Ishikawa (cell line): ENCODE measurements around the gene CD84.

Source experiments
- CEBPB ChIP-seq: IDR thresholded peaks from 2 replicates; pipeline ENCODE4 v1.6.1; 2012
- EGR1 ChIP-seq: IDR thresholded peaks from 2 replicates; pipeline ENCODE4 v1.6.1; 2012
- EP300 ChIP-seq: IDR thresholded peaks from 2 replicates; pipeline ENCODE4 v1.6.1; 2012; ENCODE audit warnings: borderline replicate concordance
- NFIC ChIP-seq: IDR thresholded peaks from 2 replicates; pipeline ENCODE4 v1.6.1; 2012
- RAD21 ChIP-seq: IDR thresholded peaks from 2 replicates; pipeline ENCODE4 v1.6.1; 2012; ENCODE audit warnings: low read depth
- TAF1 ChIP-seq: IDR thresholded peaks from 2 replicates; pipeline ENCODE4 v1.6.1; 2012; ENCODE audit warnings: low read depth, mild to moderate bottlenecking
- TCF12 ChIP-seq: IDR thresholded peaks from 2 replicates; pipeline ENCODE4 v1.6.1; 2012; ENCODE audit warnings: low read depth
- YY1 ChIP-seq: IDR thresholded peaks from 2 replicates; pipeline ENCODE4 v1.6.1; 2012; ENCODE audit warnings: low read depth
- ZBTB7A ChIP-seq: IDR thresholded peaks from 2 replicates; pipeline ENCODE4 v1.6.1; 2012; ENCODE audit warnings: low read depth
- TF ChIP-seq, protein P1 (sequence below): IDR thresholded peaks from 2 replicates; pipeline ENCODE4 v1.6.1; 2012
- TF ChIP-seq, protein P2 (sequence below): IDR thresholded peaks from 2 replicates; pipeline ENCODE4 v1.6.1; 2012

DNA sequence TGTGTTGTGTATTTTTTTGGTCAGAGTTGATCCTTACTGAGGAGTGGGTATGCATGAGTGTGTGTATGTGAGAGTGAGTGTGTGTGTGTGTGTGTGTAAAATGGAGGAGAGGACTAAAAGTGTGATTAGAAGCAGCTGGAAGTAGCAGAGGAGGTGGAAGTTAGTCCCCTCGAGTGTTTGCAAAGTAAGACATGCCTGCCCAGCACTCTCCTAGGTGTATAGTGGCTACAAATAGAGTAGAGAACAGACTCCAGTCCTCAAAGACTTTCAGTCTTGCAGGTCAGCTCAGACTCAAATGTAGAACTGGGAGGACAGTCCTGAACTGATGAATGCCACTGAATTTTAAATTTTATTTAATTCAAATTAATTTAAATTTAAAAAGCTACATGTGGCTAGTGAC is 39.0 kb upstream of the CD84 start:
- TF ChIP-seq CEBPB (no peak), YY1 (no peak), TCF12 (no peak), RAD21 (no peak), EP300 (no peak), ZBTB7A (no peak), NFIC (no peak), TAF1 (no peak), EGR1 (no peak)
- TF ChIP-seq, protein P1, sequence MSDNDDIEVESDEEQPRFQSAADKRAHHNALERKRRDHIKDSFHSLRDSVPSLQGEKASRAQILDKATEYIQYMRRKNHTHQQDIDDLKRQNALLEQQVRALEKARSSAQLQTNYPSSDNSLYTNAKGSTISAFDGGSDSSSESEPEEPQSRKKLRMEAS = no peak
- TF ChIP-seq, protein P2, sequence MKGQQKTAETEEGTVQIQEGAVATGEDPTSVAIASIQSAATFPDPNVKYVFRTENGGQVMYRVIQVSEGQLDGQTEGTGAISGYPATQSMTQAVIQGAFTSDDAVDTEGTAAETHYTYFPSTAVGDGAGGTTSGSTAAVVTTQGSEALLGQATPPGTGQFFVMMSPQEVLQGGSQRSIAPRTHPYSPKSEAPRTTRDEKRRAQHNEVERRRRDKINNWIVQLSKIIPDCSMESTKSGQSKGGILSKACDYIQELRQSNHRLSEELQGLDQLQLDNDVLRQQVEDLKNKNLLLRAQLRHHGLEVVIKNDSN = no peak
